GM18870 (cell line): ENCODE results near the gene ACTN3.
"Not testable (repeated sequence)": the region's sequence is repeated elsewhere in the genome, so short reads cannot be mapped to it uniquely, and the experiment has no call there.

Experiments used
- ATAC-seq: cut with Tn5 transposase; IDR thresholded peaks from one replicate; pipeline ENCODE4 v1.9.1; 2021; ENCODE audit warnings: moderate library complexity; ENCODE audit not compliant: unreplicated experiment

Gene ACTN3

GRCh38 chr11:66564538-66564937 is 17.8 kb downstream of the ACTN3 start:
- no peak for ATAC-seq

GRCh38 chr11:66564984-66565383 is 18.3 kb downstream of the ACTN3 start:
- ATAC-seq = no peak

- no peak for ATAC-seq
Observed at GRCh38 chr11:66566221-66566620, 19.5 kb downstream of the ACTN3 start.

GRCh38 chr11:66567787-66568123 is 21.1 kb downstream of the ACTN3 start:
- no peak for ATAC-seq

- no peak for ATAC-seq
Observed at GRCh38 chr11:66568124-66568916, 21.6 kb downstream of the ACTN3 start, which contains the start of gene CTSF. Gene CTSF, minus strand, starts transcription at chr11:66568606. Its CDS starts 120 bp downstream, at chr11:66568486.

GRCh38 chr11:66569076-66569475 is 22.4 kb downstream of the ACTN3 start:
- no peak for ATAC-seq

- ATAC-seq = no peak
Observed at GRCh38 chr11:66570079-66570849, 23.6 kb downstream of the ACTN3 start.

- ATAC-seq = no peak
Observed at GRCh38 chr11:66570850-66571180, 24.1 kb downstream of the ACTN3 start.

GRCh38 chr11:66579017-66579606 is 32.4 kb downstream of the ACTN3 start:
- ATAC-seq = no peak

GRCh38 chr11:66580803-66581202 is 34.1 kb downstream of the ACTN3 start:
- no peak for ATAC-seq

GRCh38 chr11:66581261-66581660 is 34.6 kb downstream of the ACTN3 start:
- ATAC-seq = no peak

GRCh38 chr11:66582565-66583147 is 36.0 kb downstream of the ACTN3 start:
- ATAC-seq = not testable (repeated sequence)

- not testable (repeated sequence) for ATAC-seq
Observed at GRCh38 chr11:66585447-66585846, 38.7 kb downstream of the ACTN3 start.

GRCh38 chr11:66586136-66586535 is 39.4 kb downstream of the ACTN3 start:
- ATAC-seq = no peak

- not testable (repeated sequence) for ATAC-seq
Observed at GRCh38 chr11:66589315-66589714, 42.6 kb downstream of the ACTN3 start.

- ATAC-seq = no peak
Observed at GRCh38 chr11:66589996-66590675, 43.4 kb downstream of the ACTN3 start.

- no peak for ATAC-seq
Observed at GRCh38 chr11:66591175-66591574, 44.5 kb downstream of the ACTN3 start.

- ATAC-seq = peak; percentile 72
Observed at GRCh38 chr11:66592457-66593302, 46.0 kb downstream of the ACTN3 start, which contains the start of the genes CCDC87 and CCS. Gene CCDC87, minus strand, starts transcription at chr11:66593063. Its CDS starts 48 bp downstream, at chr11:66593015. Gene CCS, plus strand, starts transcription at chr11:66593185. Its CDS starts 77 bp downstream, at chr11:66593262.

GRCh38 chr11:66593303-66593635 is 46.6 kb downstream of the ACTN3 start:
- no peak for ATAC-seq

GRCh38 chr11:66593650-66594049 is 46.9 kb downstream of the ACTN3 start:
- no peak for ATAC-seq
